ENCODE data around the gene BATF.

BATF gene

DNA sequence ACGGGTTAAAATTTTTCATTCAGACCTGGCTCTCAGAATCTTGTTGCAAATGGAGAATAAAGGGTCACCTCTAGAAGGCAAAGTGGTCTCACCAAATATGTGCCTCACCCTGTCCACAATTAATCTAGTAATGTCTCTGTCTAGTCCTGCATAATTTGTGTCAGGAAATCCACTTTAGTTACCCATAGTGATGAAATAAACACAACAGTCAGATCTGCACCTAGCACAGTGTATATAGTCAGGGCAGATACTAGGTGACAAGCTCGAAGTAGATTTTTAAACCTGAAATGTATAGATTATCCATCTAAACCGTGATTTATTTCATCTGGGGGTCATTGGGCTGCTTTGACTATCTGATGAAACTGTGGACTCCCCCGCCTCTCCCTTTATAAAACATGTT, 40.2 kb downstream of the BATF start:
- no peak for DNase-seq (ENCODE audit: low spot score)

- DNase-seq (ENCODE audit: low spot score), result no peak
These were observed 41.7 kb downstream of the BATF start for GRCh38 chr14:75563931-75564330.

DNA sequence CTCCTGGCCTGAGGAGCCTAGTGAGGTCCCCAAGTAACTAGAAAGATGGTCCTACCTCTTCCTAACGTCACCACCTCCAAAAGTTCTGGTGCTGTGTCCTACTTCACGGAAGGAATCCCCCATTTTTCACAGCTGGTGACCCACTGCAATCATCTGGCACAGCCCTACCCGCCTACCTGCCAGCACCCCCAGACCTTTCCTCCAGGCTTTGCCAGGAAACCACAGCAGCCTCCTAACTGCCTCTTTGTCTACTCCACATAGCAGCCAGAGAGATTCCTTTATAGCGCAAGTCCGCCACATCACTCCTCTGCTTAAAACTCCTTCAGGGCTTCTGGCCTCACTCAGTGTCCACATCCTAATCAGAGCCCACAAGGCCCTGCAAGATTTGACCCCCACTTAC, 42.8 kb downstream of the BATF start:
- DNase-seq (ENCODE audit: low spot score), result no peak

- no peak for DNase-seq (ENCODE audit: low spot score)
These were observed 44.1 kb downstream of the BATF start for GRCh38 chr14:75566321-75566720.

DNA sequence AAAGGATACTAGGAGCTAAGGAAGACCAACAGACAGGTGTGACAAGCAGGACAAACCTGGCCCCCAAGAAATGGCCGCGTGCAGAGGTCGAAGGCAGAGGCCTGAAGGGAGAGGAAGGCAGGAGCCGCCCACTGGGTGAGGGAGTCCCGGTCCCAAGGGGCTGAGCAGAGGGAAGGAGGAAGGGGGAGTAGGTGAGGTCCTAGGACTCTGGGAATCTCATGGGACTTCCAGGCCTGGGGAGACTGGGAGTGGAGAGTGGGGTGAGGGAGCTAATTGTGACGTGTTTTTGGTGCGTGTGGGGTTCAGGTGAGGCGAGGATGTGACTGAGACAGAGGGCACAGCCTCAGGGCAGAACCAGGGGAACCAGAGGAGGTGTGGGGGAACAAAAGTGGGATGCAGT, 44.5 kb downstream of the BATF start:
- no peak for DNase-seq (ENCODE audit: low spot score)

- no peak for DNase-seq (ENCODE audit: low spot score)
These were observed 45.9 kb downstream of the BATF start for GRCh38 chr14:75568140-75568539.

DNA sequence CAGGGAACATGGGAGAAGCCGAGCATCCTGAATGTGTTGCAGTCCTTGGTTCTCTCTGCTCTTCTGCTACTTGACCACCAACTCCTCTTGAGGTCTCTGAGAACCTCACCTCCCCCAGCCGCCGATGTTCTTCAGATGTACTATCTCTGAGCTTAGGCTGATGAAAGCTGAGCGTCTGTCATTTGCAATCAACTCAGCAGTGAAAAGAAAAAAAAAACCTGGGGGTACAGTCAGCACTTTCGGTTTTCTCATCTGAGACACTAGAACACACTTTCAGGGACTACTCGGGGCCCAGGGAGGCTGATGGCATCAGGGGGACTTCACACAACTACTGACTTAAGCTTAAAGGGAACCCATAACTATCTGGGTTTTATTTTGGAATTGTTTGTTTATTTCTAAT, 46.5 kb downstream of the BATF start:
- no peak for DNase-seq (ENCODE audit: low spot score)

DNA sequence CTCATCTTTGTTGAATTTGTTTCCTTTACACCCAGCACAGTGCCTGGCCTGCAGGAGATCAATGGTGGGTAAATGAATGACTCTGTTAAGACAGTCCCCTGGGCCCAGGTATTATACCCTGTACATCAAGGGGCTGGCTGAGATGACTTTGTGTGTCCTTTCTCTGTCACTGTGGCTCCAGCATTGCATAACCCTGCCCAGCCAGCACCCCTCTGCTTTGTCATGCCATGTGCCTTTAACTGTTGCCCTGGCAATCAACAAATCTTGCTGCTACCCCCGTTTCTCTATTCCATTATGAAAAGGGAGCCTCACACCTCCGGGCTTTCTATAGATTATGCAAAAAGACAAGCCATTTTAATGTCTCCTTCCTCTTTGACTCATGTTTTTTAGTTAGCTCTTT, 48.5 kb downstream of the BATF start:
- DNase-seq (ENCODE audit: low spot score), result no peak

DNA sequence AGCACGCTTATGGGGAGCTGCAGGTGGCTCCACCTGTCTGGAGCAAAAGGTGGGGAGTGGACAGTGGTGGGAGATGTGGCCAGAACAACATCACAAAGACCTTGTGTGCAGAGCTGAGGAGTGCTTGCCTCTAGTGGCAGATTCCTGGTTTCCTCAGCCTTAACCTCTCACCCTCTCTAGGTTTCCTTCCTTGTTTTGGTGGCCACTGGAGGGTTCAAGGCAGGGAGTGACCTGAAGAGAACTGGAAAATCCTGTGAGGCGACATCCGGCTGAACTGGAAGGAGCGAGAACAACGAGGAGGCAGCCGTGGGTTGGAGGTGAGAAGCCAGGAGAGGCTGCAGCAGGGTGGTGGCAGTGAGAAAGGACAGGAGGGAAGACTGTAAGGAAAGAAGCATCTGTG, 49.8 kb downstream of the BATF start:
- no peak for DNase-seq (ENCODE audit: low spot score)

DNA sequence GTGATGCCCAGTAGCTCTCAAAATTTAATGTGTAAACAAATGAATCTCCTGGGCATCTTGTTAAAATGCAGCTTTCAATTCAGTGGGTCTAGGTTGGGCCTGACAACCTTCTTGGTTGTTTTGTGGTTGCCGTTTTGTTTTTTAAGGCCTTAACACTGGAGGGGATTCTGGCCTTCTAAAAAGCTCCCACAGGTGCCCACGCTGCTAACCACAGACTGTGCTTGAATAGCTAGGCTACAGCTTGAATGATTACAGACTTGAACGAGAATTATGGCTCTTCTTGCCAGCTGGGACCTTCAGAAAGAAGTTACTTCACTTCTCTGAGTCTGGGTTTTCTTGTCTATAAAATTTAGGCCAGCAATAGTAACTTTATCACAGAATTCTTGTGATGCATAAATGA, 54.8 kb downstream of the BATF start:
- DNase-seq (ENCODE audit: low spot score), result no peak

- peak; percentile 78 for DNase-seq (ENCODE audit: low spot score)
These were observed 55.4 kb downstream of the BATF start for GRCh38 chr14:75577729-75578101.

DNA sequence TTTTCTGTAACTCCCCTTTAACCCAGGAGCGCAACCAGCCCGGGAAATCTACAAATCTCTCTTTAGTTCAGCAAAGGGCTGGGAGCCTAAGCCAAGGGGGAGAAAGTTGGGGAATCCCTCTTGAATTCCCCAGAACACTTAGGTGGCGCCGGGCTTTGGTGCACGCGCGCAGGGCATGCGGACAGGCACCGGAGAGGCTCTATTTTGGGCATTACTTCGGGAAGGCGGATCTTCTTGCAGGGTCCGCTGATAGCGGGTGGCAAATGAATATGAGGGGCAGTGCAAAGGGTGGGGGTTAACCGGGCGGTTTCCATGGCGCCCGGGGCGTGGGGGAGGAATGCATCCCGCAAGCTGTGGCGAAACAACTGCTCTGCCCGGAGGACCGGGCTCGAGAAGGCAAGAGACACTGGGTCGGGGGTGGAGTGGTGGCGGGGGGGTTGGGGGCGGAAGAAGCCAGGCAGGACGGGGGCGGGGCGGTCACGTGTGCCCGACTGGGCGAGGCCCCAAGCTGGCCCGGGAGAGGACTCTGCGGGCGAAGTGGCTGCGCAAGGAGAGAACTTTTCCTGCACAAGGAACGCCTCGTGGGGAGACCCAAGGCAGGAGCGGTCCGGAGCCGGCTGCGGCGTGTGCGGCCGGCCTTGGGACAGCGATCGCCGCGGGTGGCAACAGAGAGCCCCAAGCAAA, 56.0 kb downstream of the BATF start, which contains the start of gene FLVCR2:
Gene FLVCR2, plus strand, starts transcription at position 519 of the 684 bp plus-strand sequence. CDS start 353 bp downstream, outside the sequence.
- DNase-seq (ENCODE audit: low spot score), result peak; percentile 70

DNA sequence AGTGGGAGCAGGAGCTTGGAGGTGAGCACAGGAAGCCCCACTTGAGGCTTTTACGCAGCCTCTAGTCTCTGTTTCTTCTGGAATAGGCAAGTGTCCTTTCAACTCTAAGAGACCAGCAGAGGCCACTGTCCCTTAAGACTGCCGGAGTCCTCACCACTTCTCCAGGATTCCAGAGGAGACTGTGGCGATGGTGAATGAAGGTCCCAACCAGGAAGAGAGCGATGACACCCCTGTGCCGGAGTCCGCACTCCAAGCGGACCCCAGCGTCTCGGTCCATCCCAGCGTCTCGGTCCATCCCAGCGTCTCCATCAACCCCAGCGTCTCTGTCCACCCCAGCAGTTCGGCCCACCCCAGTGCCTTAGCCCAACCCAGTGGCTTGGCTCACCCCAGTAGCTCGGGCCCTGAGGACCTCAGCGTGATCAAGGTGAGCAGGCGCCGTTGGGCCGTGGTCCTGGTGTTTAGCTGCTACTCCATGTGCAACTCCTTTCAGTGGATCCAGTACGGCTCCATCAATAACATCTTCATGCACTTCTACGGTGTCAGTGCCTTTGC, 56.6 kb downstream of the BATF start:
- peak; percentile 28 for DNase-seq (ENCODE audit: low spot score)

DNA sequence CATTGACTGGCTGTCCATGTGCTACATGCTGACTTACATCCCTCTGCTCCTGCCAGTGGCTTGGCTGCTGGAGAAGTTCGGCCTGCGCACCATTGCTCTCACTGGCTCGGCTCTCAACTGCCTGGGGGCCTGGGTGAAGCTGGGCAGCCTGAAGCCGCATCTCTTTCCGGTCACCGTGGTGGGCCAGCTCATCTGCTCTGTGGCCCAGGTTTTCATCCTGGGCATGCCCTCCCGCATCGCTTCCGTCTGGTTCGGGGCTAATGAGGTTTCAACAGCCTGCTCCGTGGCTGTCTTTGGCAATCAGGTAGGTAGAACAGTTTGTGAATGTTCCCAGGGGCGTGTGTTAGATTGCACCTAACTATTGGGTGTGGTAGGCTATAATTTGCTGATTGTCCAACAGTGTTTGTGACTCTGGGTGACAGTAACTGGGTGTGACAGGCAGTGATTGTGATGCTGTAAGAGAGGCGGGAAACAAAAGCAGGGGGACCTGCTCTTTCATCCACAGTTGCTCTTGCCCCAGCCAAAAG, 57.1 kb downstream of the BATF start:
- no peak for DNase-seq (ENCODE audit: low spot score)

DNA sequence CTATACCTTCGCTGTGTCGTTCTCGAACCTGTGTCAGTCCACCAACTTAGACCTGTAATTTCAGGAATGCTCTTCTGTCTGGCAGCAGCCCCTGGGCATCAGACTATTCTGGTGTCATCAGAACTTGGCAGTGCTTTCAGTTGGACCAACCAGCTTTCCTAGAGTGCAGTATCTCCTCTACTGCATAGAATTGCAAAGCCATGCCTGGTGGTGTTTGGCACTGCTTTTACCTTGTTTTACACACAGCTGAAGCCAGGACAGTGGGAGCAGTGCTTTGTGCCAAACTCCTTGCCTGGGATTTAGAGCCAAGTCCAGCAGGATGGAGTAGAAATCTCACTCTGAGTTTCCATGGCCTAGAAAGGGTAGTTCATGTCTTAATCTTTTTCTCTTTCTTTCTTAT, 57.6 kb downstream of the BATF start:
- DNase-seq (ENCODE audit: low spot score), result no peak

DNA sequence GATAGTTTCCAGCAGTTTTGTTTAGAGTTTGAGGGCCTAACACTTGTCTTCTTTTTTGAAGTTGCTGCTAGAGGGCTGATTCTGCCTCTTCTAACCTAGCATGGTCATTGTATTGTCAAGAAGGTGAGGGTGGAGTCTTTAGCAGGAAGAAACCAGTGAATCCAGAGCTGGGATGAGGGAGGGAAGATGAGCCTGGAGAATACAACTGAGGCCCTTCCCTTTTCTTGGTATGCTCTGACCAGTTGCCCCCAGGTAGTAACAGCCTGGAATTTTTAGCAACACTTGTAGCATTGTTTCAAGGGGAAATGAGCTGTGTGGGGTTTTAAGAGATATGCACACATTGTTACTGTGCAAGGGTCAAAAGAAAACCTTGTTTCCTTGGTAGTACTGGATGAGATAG, 65.1 kb downstream of the BATF start:
- no peak for DNase-seq (ENCODE audit: low spot score)

DNA sequence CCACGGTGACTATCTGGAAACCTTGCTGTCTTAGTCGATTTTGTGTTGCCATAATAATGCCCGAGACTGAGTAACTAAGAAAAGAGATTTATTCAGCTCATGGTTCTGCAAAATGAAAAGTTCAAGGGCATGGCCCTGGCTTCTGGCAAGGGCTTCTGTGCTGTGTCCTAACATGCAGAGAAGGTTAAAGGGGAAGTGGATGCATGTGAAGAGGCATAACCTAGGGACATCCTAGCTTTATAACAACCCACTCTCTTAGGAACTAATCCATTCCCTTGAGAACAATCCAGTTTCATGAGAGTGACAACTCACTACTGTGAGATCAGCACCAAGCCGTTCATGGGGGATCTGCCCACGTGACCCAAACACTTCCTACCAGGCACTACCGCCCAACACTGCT, 67.7 kb downstream of the BATF start:
- DNase-seq (ENCODE audit: low spot score), result no peak

DNA sequence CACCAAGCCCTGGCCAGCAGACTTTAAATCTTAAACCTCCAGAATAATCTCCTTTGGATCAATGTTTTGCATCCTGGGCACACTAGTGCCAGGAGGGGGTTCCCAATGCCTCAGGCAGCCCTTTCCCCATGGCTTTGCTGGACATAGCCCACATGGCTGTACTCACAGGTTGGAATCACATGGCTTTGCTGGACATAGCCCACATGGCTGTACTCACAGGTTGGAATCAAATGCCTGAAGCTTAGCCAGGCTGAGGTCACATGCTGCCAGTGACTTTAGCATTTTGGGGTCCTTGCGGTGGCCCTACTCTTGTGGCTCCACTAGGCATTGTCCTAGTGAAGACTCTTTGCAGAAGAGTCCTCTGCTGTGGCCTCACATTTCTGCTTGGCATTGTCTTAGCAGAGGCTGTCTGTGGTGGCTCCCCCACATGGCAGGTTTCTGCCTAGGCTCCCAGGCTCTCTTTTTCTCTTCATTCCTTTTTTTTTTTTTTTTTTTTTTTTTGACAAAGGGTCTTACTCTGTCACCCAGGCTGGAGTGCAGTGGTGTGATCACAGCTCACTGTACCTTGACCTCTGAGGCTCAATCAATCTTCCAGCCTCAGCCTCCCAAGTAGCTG, 69.2 kb downstream of the BATF start:
- DNase-seq (ENCODE audit: low spot score), result no peak

DNA sequence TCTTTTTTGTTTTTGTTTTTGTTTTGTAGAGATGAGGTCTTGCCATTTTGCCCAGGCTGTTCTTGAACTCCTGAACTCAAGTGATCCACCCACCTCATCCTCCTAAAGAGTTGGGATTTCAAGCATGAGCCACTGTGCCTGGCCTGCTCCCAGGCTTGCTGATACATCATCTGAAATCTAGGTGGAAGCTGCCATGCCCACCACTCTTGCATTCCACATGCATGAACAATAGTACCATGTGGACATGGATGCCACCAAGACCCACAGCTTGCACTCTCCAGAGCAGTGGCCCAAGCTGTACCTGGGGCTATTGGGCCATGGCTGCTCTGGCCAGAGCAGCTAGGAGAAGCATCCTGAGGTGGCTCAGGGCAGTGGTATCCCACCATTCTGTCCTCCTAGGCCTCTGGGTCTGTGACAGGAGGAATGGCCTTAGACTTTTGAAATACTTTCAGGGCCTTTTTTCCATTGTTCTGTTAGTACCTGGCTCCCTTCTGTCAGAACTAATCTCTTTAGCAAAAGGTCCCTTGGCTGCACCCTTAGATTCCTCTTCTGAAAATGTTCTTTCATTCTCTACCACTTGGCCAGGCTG, 69.8 kb downstream of the BATF start:
- DNase-seq (ENCODE audit: low spot score), result no peak

GRCh38 chr14:75595226-75595625, 73.0 kb downstream of the BATF start:
- DNase-seq (ENCODE audit: low spot score), result no peak

All from HuH-7 (cell line).